Activated CD4-positive, alpha-beta T cell treated with anti-CD3 and anti-CD28 coated beads, Interleukin-2, Interleukin-4, amounts not matched to agents 100 ng/mL and 50 ng/mL, durations not matched to agents 16 hours and 8 hours (primary cell): Measurements from ENCODE around the gene PLA2G15.
A peak's percentile ranks its signal among the peaks of the same experiment; 100 is the strongest.

Experiments
- DNase-seq: peaks from one replicate; pipeline ENCODE4 v3.0.0-alpha.2; 2020; ENCODE audit warnings: low spot score

The PLA2G15 gene

GRCh38 chr16:68299571-68300453 is 54.6 kb downstream of the PLA2G15 start:
- no peak for DNase-seq

GRCh38 chr16:68300734-68301459 is 55.7 kb downstream of the PLA2G15 start:
- DNase-seq = no peak

GRCh38 chr16:68306633-68307032 is 61.5 kb downstream of the PLA2G15 start:
- DNase-seq = no peak

GRCh38 chr16:68309799-68310198 is 64.6 kb downstream of the PLA2G15 start:
- DNase-seq = peak; percentile 35

GRCh38 chr16:68310437-68310773 is 65.2 kb downstream of the PLA2G15 start:
- DNase-seq = no peak
